ENCODE data around the gene FCRL4.

The FCRL4 gene

GRCh38 chr1:157597959-157598667, at the start of gene FCRL4:
TSS of gene FCRL4 (minus strand) at chr1:157598085. CDS start at chr1:157597944, 141 bp downstream.
- no peaks in the 10 kb centered on the region for H3K36me3 ChIP-seq (ENCODE audit: control insufficient read depth, insufficient read depth, low read length)
- no peaks in the 10 kb centered on the region for H3K9me3 ChIP-seq (ENCODE audit: control insufficient read depth, low read length)
- no peak within 1 kb of the TSS for H3K9ac ChIP-seq (ENCODE audit: low read length)
- no peak within 1 kb of the TSS for H3K4me3 ChIP-seq (ENCODE audit: low read length)
- H3K27me3 ChIP-seq (ENCODE audit: control insufficient read depth, insufficient read depth, low read length), result no peaks in the 10 kb centered on the region
- H3K4me1 ChIP-seq (ENCODE audit: control insufficient read depth, insufficient read depth, low read length), result no peaks in the 10 kb centered on the region

GRCh38 chr1:157646144-157646543, 48.3 kb upstream of the FCRL4 start:
- no peaks in the 10 kb centered on the region for H3K36me3 ChIP-seq (ENCODE audit: control insufficient read depth, insufficient read depth, low read length)
- no peaks in the 10 kb centered on the region for H3K27me3 ChIP-seq (ENCODE audit: control insufficient read depth, insufficient read depth, low read length)
- no peak overlapping the region for H3K9ac ChIP-seq (ENCODE audit: low read length)
- H3K9me3 ChIP-seq (ENCODE audit: control insufficient read depth, low read length), result no peaks in the 10 kb centered on the region
- H3K4me1 ChIP-seq (ENCODE audit: control insufficient read depth, insufficient read depth, low read length), result no peaks in the 10 kb centered on the region
- no peak overlapping the region for H3K4me3 ChIP-seq (ENCODE audit: low read length)

GRCh38 chr1:157641177-157641576, 43.3 kb upstream of the FCRL4 start:
- Histone ChIP-seq H3K4me3 (ENCODE audit: low read length) (no peak overlapping the region), H3K9me3 (ENCODE audit: control insufficient read depth, low read length) (no peaks in the 10 kb centered on the region), H3K4me1 (ENCODE audit: control insufficient read depth, insufficient read depth, low read length) (no peaks in the 10 kb centered on the region), H3K27me3 (ENCODE audit: control insufficient read depth, insufficient read depth, low read length) (no peaks in the 10 kb centered on the region), H3K9ac (ENCODE audit: low read length) (no peak overlapping the region), H3K36me3 (ENCODE audit: control insufficient read depth, insufficient read depth, low read length) (no peaks in the 10 kb centered on the region)

- Histone ChIP-seq H3K9me3 (ENCODE audit: control insufficient read depth, low read length) (no peaks in the 10 kb centered on the region), H3K9ac (ENCODE audit: low read length) (no peak overlapping the region), H3K27me3 (ENCODE audit: control insufficient read depth, insufficient read depth, low read length) (no peaks in the 10 kb centered on the region), H3K36me3 (ENCODE audit: control insufficient read depth, insufficient read depth, low read length) (no peaks in the 10 kb centered on the region), H3K4me3 (ENCODE audit: low read length) (no peak overlapping the region), H3K4me1 (ENCODE audit: control insufficient read depth, insufficient read depth, low read length) (no peaks in the 10 kb centered on the region)
Measured at GRCh38 chr1:157639800-157640199, 41.9 kb upstream of the FCRL4 start.

GRCh38 chr1:157628773-157629172, 30.9 kb upstream of the FCRL4 start:
- Histone ChIP-seq H3K27me3 (ENCODE audit: control insufficient read depth, insufficient read depth, low read length) (no peaks in the 10 kb centered on the region), H3K9me3 (ENCODE audit: control insufficient read depth, low read length) (no peaks in the 10 kb centered on the region), H3K9ac (ENCODE audit: low read length) (no peak overlapping the region), H3K4me3 (ENCODE audit: low read length) (no peak overlapping the region), H3K36me3 (ENCODE audit: control insufficient read depth, insufficient read depth, low read length) (no peaks in the 10 kb centered on the region), H3K4me1 (ENCODE audit: control insufficient read depth, insufficient read depth, low read length) (no peaks in the 10 kb centered on the region)

- no peak overlapping the region for H3K9ac ChIP-seq (ENCODE audit: low read length)
- no peaks in the 10 kb centered on the region for H3K36me3 ChIP-seq (ENCODE audit: control insufficient read depth, insufficient read depth, low read length)
- H3K27me3 ChIP-seq (ENCODE audit: control insufficient read depth, insufficient read depth, low read length), result no peaks in the 10 kb centered on the region
- H3K4me3 ChIP-seq (ENCODE audit: low read length), result no peak overlapping the region
- H3K4me1 ChIP-seq (ENCODE audit: control insufficient read depth, insufficient read depth, low read length), result no peaks in the 10 kb centered on the region
- no peaks in the 10 kb centered on the region for H3K9me3 ChIP-seq (ENCODE audit: control insufficient read depth, low read length)
Measured at GRCh38 chr1:157626099-157626498, 28.2 kb upstream of the FCRL4 start.

- no peak overlapping the region for H3K4me3 ChIP-seq (ENCODE audit: low read length)
- no peaks in the 10 kb centered on the region for H3K36me3 ChIP-seq (ENCODE audit: control insufficient read depth, insufficient read depth, low read length)
- H3K27me3 ChIP-seq (ENCODE audit: control insufficient read depth, insufficient read depth, low read length), result no peaks in the 10 kb centered on the region
- no peaks in the 10 kb centered on the region for H3K9me3 ChIP-seq (ENCODE audit: control insufficient read depth, low read length)
- H3K9ac ChIP-seq (ENCODE audit: low read length), result no peak overlapping the region
- H3K4me1 ChIP-seq (ENCODE audit: control insufficient read depth, insufficient read depth, low read length), result no peaks in the 10 kb centered on the region
Measured at GRCh38 chr1:157624471-157624870, 26.6 kb upstream of the FCRL4 start.

GRCh38 chr1:157622471-157622870, 24.6 kb upstream of the FCRL4 start:
- H3K9ac ChIP-seq (ENCODE audit: low read length), result no peak overlapping the region
- no peaks in the 10 kb centered on the region for H3K4me1 ChIP-seq (ENCODE audit: control insufficient read depth, insufficient read depth, low read length)
- no peak overlapping the region for H3K4me3 ChIP-seq (ENCODE audit: low read length)
- H3K9me3 ChIP-seq (ENCODE audit: control insufficient read depth, low read length), result no peaks in the 10 kb centered on the region
- no peaks in the 10 kb centered on the region for H3K36me3 ChIP-seq (ENCODE audit: control insufficient read depth, insufficient read depth, low read length)
- no peaks in the 10 kb centered on the region for H3K27me3 ChIP-seq (ENCODE audit: control insufficient read depth, insufficient read depth, low read length)

- H3K27me3 ChIP-seq (ENCODE audit: control insufficient read depth, insufficient read depth, low read length), result no peaks in the 10 kb centered on the region
- no peak overlapping the region for H3K9ac ChIP-seq (ENCODE audit: low read length)
- no peak overlapping the region for H3K4me3 ChIP-seq (ENCODE audit: low read length)
- no peaks in the 10 kb centered on the region for H3K36me3 ChIP-seq (ENCODE audit: control insufficient read depth, insufficient read depth, low read length)
- H3K4me1 ChIP-seq (ENCODE audit: control insufficient read depth, insufficient read depth, low read length), result no peaks in the 10 kb centered on the region
- H3K9me3 ChIP-seq (ENCODE audit: control insufficient read depth, low read length), result no peaks in the 10 kb centered on the region
Measured at GRCh38 chr1:157618190-157618589, 20.3 kb upstream of the FCRL4 start.

- no peaks in the 10 kb centered on the region for H3K9me3 ChIP-seq (ENCODE audit: control insufficient read depth, low read length)
- H3K9ac ChIP-seq (ENCODE audit: low read length), result no peak overlapping the region
- no peak overlapping the region for H3K4me3 ChIP-seq (ENCODE audit: low read length)
- no peaks in the 10 kb centered on the region for H3K4me1 ChIP-seq (ENCODE audit: control insufficient read depth, insufficient read depth, low read length)
- H3K27me3 ChIP-seq (ENCODE audit: control insufficient read depth, insufficient read depth, low read length), result no peaks in the 10 kb centered on the region
- no peaks in the 10 kb centered on the region for H3K36me3 ChIP-seq (ENCODE audit: control insufficient read depth, insufficient read depth, low read length)
Measured at GRCh38 chr1:157600236-157600635, 2.4 kb upstream of the FCRL4 start.

- no peaks in the 10 kb centered on the region for H3K9me3 ChIP-seq (ENCODE audit: control insufficient read depth, low read length)
Measured at GRCh38 chr1:157596384-157596783, 1.5 kb downstream of the FCRL4 start.

GRCh38 chr1:157595356-157595755, 2.5 kb downstream of the FCRL4 start:
- Histone ChIP-seq H3K36me3 (ENCODE audit: control insufficient read depth, insufficient read depth, low read length) (no peaks in the 10 kb centered on the region), H3K4me3 (ENCODE audit: low read length) (no peak overlapping the region), H3K27me3 (ENCODE audit: control insufficient read depth, insufficient read depth, low read length) (no peaks in the 10 kb centered on the region), H3K4me1 (ENCODE audit: control insufficient read depth, insufficient read depth, low read length) (no peaks in the 10 kb centered on the region), H3K9me3 (ENCODE audit: control insufficient read depth, low read length) (no peaks in the 10 kb centered on the region), H3K9ac (ENCODE audit: low read length) (no peak overlapping the region)

More at GRCh38 chr1:157596384-157596783, 1.5 kb downstream of the FCRL4 start:
- H3K36me3 ChIP-seq (ENCODE audit: control insufficient read depth, insufficient read depth, low read length), result no peaks in the 10 kb centered on the region
- H3K27me3 ChIP-seq (ENCODE audit: control insufficient read depth, insufficient read depth, low read length), result no peaks in the 10 kb centered on the region
- H3K9ac ChIP-seq (ENCODE audit: low read length), result no peak overlapping the region
- no peaks in the 10 kb centered on the region for H3K4me1 ChIP-seq (ENCODE audit: control insufficient read depth, insufficient read depth, low read length)
- no peak overlapping the region for H3K4me3 ChIP-seq (ENCODE audit: low read length)

GRCh38 chr1:157585984-157586383, 11.9 kb downstream of the FCRL4 start:
- Histone ChIP-seq H3K9me3 (ENCODE audit: control insufficient read depth, low read length) (no peaks in the 10 kb centered on the region), H3K4me3 (ENCODE audit: low read length) (no peak overlapping the region), H3K4me1 (ENCODE audit: control insufficient read depth, insufficient read depth, low read length) (no peaks in the 10 kb centered on the region), H3K9ac (ENCODE audit: low read length) (no peak overlapping the region), H3K36me3 (ENCODE audit: control insufficient read depth, insufficient read depth, low read length) (no peaks in the 10 kb centered on the region), H3K27me3 (ENCODE audit: control insufficient read depth, insufficient read depth, low read length) (no peaks in the 10 kb centered on the region)
